HG02588 (cell line): ENCODE data around the gene SYT14.
"Not testable (repeated sequence)": the region's sequence is repeated elsewhere in the genome, so short reads cannot be mapped to it uniquely, and the experiment has no call there.

Experiments used
- ATAC-seq: cut with Tn5 transposase; IDR thresholded peaks from one replicate; pipeline ENCODE4 v1.9.1; 2021; ENCODE audit warnings: mild to moderate bottlenecking, moderate library complexity; ENCODE audit not compliant: unreplicated experiment

SYT14 gene

DNA sequence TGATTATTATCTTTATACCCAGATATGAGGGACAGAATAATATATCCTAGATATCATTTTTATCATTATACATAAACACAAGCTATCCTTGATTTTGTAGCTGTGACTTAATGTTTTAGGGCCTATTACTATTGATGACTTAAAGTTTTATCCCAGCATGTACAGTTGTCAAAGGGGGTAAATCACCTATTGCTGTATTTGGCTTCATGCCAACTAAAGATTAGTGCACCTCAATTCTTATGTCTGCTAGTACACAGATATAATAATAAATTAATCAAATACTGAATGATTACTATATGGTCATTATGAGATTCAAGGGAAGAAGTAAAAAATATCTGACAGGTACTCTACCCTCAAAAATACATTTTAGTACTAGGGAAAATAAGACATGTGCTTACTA is 84.0 kb downstream of the SYT14 start:
- no peak for ATAC-seq

- ATAC-seq = no peak
Measured at GRCh38 chr1:210024282-210024681, 86.3 kb downstream of the SYT14 start.

GRCh38 chr1:210024996-210025395 is 87.0 kb downstream of the SYT14 start:
- ATAC-seq = no peak

DNA sequence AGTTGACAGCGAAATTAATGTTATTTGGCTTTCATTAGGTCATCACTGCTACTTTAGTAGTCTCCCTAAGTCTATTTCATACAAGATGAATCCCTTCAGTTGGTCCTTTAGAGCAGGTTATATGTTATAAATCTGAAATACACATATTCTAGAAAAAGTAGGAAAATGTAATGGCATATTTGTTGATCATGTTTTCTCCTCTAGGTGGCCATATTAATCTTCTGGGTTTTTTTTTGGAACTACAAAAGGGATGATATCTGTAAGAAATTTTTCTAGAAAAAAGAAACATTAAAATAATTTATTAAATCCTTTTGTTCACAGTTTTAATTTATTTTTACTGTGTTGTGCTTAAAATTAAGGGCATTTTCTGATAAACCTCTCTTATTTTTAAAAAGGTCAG is 87.9 kb downstream of the SYT14 start:
- ATAC-seq = no peak

- ATAC-seq = no peak
Measured at GRCh38 chr1:210027994-210028393, 90.0 kb downstream of the SYT14 start.

DNA sequence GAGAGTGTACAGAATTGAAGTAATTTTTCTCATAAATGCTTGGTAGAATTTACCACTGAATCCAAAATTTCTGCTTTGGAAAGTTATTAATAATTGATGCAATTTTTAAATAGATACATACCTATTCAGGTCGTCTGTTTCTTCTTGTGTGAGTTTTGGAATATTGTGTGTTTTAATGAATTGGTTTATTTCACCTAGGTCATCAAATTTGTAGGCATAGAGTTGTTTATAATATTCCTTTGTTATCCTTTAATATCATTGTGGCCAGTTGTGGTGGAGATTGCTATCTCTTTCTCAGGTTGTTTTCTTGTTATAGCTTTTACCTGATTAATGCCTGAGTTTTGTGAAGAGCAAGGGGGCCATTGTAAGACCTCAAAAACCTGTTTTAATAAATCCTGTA is 93.5 kb downstream of the SYT14 start:
- no peak for ATAC-seq

DNA sequence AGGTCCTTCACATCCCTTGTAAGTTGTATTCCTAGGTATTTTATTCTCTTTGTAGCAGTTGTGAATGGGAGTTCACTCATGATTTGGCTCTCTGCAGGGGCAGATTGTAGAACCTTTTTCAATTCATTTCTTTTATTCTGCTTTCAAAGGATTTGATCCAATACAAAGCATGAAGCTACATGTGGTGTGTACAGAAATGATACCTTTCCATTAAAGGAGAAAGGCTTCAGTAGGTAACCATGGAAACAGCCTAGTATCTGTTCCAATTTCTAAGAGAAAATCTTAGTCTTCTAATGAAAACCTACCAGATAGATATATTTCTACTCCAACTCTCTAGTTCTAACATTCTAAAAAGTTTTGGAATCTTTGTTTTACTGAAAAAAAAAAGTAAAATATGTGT is 105.0 kb downstream of the SYT14 start:
- no peak for ATAC-seq

- no peak for ATAC-seq
Measured at GRCh38 chr1:210049616-210050015, 111.6 kb downstream of the SYT14 start.

DNA sequence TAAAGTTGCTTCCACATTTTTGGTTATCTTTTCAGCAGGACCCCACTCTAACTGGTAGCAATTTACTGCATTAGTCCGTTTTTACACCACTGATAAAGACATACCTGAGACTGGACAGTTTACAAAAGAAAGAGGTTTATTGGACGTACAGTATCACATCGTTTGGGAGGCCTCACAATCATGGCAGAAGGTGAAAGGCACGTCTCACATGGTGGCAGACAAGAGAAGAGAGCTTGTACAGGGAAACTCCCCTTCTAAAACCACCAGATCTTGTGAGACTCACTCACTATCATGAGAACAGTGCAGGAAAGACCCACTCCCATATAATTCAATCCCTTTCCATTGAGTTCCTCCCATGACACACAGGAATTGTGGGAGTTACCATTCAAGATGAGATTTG is 112.5 kb downstream of the SYT14 start:
- ATAC-seq = not testable (repeated sequence)

DNA sequence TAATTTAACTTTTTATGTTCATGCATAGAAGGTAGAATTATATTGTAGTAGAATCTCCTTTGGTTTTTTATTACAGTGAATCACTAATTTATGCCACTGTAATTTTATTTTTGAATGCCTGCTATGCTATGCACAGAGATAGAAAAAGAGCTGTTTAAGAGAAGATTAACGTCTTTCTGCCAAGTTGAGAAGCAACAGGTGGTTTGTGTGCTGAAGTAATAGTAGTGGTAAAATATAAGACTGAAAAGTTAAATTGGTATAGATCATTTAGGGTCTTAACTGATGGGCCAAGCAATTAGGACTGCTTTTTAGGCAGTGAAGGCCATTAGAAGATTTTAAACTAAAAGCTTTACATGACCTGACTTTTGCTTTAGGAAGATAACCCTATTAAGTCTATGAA is 115.1 kb downstream of the SYT14 start:
- ATAC-seq = no peak

- ATAC-seq = no peak
Measured at GRCh38 chr1:210057593-210057992, 119.6 kb downstream of the SYT14 start.

DNA sequence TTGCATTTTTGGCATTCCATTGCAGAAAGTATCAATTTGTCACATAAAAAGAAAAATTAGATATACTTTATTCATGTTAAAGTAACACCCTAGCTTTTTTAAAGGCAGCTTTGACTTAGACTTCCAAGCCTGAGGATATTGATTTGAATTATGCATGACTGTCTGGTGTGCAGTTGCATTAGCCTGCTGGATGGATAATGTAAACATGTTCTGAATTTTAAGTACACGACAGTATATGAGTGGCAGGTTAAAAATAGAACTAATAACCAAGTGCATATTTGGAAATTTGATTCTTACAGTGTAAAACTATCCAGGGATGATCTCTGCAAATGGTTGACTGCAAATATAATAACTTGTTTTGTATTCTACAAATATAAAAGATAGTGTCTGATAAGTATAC is 124.0 kb downstream of the SYT14 start:
- ATAC-seq = no peak

- no peak for ATAC-seq
Measured at GRCh38 chr1:210070531-210070930, 132.5 kb downstream of the SYT14 start.

DNA sequence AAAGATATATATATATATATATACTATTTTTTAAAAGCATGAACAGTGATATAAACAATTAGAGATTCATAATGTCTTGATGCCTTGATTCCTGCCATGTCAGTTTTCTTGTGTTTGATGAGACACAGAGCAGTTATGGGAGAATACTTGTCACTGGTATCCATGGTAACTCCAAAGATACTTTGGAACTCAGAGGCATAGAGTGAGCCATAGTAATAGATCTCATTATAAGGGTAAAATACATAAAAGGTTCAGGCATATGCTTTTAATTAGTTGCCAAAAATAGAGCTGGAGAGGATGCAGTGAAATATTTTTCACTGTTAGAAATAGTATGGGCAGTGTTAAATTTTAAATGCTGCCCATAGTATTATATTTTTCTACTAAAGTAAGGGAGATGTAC is 134.1 kb downstream of the SYT14 start:
- no peak for ATAC-seq

GRCh38 chr1:210072896-210073504 is 135.0 kb downstream of the SYT14 start:
- no peak for ATAC-seq

DNA sequence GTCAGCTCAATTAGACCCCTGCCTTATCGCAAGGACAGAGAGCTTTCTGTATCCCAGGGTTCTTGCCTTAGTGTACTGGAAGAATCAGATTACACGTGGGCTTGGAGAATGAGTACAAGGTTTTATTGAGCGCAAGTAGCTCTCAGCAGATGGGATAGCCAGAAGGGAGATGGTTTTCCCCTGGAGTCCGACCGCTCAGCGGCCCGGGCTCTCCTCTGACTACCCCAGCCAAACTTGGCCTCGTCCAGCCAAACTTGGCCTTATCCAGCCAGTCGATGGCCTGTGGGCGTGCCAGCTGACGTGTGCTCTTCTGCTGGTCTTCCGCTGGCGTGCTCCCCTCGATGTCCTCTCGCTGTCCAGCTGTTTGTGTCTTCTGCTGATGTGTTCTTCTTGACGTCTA is 136.9 kb downstream of the SYT14 start:
- ATAC-seq = no peak

DNA sequence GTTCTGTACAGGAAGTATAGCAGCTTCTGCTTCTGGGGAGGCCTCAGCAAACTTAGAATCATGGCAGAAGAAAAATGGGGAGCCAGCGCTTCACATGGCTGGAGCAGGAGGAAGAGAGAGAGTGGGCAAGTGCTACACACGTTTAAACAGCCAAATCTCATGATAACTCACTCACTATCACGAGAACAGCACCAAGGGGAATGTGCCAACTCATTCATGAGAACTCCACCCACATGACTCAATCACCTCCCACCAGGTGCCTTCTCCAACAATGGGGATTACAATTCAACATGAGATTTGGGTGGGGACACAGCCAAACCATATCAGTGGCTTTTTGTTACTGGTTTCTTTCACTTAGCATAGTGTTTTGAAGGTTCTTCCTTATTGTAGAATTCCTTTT is 138.6 kb downstream of the SYT14 start:
- no peak for ATAC-seq

DNA sequence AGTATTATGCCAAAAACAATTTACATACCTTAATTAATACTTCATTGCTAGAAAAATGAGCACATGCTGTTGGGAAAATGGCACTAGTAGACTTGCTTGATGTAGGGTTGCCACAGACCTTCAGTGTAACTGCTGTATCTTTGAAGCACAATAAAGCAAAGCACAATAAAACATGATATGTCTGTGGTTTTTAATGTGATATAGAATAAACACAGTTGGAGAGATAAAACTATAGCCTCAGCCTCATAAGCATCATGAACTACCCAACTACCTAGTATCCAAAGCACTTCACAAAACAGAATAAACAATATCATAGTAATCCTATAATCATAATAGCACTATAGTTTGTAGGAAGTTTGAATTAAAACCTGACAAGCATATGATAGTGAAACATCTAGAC is 143.5 kb downstream of the SYT14 start:
- ATAC-seq = no peak

DNA sequence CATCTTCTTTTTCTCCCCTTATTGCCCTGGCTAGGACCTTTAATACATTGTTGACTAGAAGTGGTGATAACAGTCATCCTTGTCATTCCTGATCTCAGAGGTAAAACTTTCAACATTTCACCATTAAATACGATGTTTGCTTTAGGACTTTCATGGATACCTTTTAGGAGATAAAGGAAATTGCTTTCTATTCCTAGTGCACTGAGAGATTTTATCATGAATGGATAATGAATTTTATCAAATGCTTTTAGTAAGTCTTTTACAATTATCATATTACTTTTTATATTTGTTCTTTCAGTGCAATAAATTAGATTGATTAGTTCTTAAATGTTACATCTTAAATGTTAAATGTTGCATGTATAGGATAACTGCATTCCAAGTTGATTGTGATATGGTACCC is 147.3 kb downstream of the SYT14 start:
- no peak for ATAC-seq

- ATAC-seq = no peak
Measured at GRCh38 chr1:210087058-210087457, 149.0 kb downstream of the SYT14 start.

GRCh38 chr1:210089855-210090254 is 151.8 kb downstream of the SYT14 start:
- ATAC-seq = no peak

DNA sequence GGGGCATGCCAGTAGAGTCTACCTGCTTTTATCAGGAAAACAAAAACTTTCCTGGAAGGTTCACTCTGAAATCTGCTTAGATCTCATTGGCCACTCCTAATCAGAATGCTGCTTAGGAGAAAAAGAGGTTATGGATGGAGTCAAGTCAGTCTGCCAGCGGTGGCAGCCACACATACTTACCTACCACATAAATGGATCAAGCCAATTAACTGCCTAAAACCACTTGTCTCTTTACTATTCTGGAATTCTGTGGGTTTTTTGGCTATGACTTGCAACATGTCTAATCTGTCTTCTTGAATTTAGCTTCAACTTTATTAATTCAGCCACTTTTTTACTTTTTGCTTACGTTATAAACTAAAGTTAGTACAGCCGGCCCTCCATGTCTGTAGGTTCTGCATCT is 154.3 kb downstream of the SYT14 start:
- no peak for ATAC-seq

DNA sequence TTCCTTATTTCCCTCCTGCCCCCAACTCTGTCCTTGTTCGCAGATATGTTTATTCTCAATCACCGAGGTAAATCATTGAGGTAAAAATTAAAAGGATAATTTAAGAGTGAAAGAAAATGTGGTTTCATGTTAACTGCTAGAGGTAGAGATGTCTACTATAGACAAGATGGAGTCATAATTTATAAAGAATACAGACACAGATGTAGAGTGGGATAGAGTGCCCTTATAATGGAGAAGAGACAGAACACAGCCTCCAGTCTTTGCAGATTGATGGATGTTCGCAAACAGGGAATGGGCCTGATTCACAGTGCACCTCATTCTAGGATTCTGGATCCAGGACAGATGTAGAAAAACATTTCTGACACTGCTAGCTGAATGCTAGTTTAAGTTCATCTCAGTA is 155.4 kb downstream of the SYT14 start:
- ATAC-seq = no peak

- ATAC-seq = no peak
Measured at GRCh38 chr1:210098356-210098755, 160.3 kb downstream of the SYT14 start.
